RWPE2 (cell line): ENCODE measurements around the gene CRACDL.

Experiments used
- ATAC-seq: fragments of 200-7000 bp; cut with Tn5 transposase; 3 replicates; pipeline ENCODE4 v1.9.1; 2021; ENCODE audit warnings: low read depth
- DNase-seq: peaks from one replicate; pipeline ENCODE4 v3.0.0-alpha.2; 2020; ENCODE audit warnings: low spot score
- H3K27ac ChIP-seq: fragments of 450-650 bp; 2 replicates; pipeline ENCODE4 v1.5.1; 2017; ENCODE audit warnings: mild to moderate bottlenecking; ENCODE audit not compliant: poor library complexity, severe bottlenecking
- H3K27me3 ChIP-seq: fragments of 250-450 bp; sonication (Bioruptor Pico); 2 replicates; pipeline ENCODE4 v1.5.1; 2021; ENCODE audit warnings: mild to moderate bottlenecking, moderate library complexity; ENCODE audit not compliant: insufficient read depth, poor library complexity, severe bottlenecking
- H3K36me3 ChIP-seq: fragments of 250-450 bp; sonication (Bioruptor Pico); 2 replicates; pipeline ENCODE4 v1.5.1; 2020; ENCODE audit warnings: low read depth, mild to moderate bottlenecking, moderate library complexity
- H3K4me1 ChIP-seq: fragments of 250-450 bp; sonication (Bioruptor Pico); 2 replicates; pipeline ENCODE4 v1.5.1; 2021; ENCODE audit warnings: mild to moderate bottlenecking, moderate library complexity; ENCODE audit not compliant: insufficient read depth, poor library complexity, severe bottlenecking
- H3K4me3 ChIP-seq: fragments of 250-450 bp; sonication (Bioruptor Pico); 2 replicates; pipeline ENCODE4 v1.5.1; 2021; ENCODE audit warnings: mild to moderate bottlenecking, moderate library complexity; ENCODE audit not compliant: severe bottlenecking
- H3K9me3 ChIP-seq: fragments of 250-450 bp; sonication (Bioruptor Pico); 2 replicates; pipeline ENCODE4 v1.5.1; 2021; ENCODE audit warnings: mild to moderate bottlenecking, moderate library complexity; ENCODE audit not compliant: severe bottlenecking
- TF ChIP-seq, protein P1 (sequence below): fragments of 450-650 bp; IDR thresholded peaks from one replicate; pipeline ENCODE4 v1.5.1; 2017; ENCODE audit warnings: mild to moderate bottlenecking, moderate library complexity; ENCODE audit not compliant: poor library complexity, severe bottlenecking

CRACDL gene

DNA sequence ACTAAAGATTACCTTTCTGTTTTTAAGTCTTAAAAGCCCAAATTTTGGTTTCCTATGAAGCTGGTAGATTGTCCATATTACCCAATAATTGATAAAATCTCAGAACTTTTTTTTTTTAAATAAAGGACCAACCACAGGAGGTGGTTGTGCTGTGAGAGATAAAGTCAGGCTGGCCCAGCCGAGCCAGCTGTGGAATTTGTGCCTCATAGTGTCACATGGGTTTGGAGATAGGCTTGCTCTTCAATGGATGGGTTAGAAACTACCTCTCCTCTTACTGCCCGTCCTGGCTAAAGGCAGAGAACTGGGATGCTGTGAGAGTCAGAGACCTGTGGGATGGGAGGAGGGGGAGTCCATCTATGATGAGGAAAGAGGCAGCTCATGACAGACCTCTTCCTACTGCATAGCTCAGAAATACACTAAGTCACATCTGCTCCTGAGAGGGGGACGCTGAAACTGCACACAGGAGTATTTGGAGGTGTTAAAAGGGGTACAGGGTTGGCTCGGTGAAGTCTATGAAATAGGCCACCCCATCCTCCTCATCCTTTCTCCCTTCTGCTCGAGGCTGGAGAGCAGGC, 105.4 kb downstream of the CRACDL start:
- Histone ChIP-seq H3K4me1 (no peaks in the 10 kb centered on the region), H3K27ac (no peak overlapping the region), H3K4me3 (no peak overlapping the region), H3K36me3 (no peaks in the 10 kb centered on the region), H3K27me3 (no peaks in the 10 kb centered on the region), H3K9me3 (no peaks in the 10 kb centered on the region)
- TF ChIP-seq, protein P1, sequence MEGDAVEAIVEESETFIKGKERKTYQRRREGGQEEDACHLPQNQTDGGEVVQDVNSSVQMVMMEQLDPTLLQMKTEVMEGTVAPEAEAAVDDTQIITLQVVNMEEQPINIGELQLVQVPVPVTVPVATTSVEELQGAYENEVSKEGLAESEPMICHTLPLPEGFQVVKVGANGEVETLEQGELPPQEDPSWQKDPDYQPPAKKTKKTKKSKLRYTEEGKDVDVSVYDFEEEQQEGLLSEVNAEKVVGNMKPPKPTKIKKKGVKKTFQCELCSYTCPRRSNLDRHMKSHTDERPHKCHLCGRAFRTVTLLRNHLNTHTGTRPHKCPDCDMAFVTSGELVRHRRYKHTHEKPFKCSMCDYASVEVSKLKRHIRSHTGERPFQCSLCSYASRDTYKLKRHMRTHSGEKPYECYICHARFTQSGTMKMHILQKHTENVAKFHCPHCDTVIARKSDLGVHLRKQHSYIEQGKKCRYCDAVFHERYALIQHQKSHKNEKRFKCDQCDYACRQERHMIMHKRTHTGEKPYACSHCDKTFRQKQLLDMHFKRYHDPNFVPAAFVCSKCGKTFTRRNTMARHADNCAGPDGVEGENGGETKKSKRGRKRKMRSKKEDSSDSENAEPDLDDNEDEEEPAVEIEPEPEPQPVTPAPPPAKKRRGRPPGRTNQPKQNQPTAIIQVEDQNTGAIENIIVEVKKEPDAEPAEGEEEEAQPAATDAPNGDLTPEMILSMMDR = no peak
- DNase-seq (no peak), ATAC-seq (no peak)

DNA sequence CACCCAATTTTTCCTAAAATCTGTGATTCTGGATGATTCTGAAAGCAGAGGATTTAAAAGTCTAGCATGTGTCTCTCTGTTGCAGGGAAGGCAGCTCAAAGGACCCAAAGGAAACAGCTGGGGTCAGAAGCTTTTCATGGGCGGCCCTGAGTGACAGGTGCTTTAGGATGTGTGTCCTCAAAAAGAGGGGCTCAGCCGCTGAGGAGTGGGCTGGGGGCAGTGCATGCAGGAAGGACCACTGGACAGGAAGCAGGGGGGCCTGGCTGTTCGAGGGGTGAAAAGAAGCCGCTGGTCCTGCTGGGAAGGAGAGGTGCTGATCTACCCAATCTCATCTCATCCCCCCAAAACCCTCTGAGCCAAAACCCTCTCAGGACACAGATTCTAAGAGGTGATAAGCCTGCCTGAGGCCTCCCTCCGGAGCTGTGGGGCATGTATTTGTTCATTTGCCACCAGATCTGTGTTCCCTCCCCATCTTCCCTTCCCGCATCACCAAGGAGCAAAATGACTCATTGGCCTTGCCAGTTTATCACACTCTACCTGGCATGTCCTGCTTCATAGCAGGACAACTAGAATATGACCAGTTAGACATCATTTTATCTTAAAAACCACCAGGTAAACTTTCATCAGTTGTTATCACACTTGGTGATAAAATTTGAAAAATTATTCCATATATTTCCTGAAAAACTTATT, 106.3 kb downstream of the CRACDL start:
- H3K9me3 ChIP-seq = no peaks in the 10 kb centered on the region
- no peaks in the 10 kb centered on the region for H3K4me1 ChIP-seq
- no peaks in the 10 kb centered on the region for H3K27me3 ChIP-seq
- no peak for ATAC-seq
- DNase-seq = no peak
- TF ChIP-seq, protein P1 = no peak
- H3K27ac ChIP-seq = no peak overlapping the region
- no peak overlapping the region for H3K4me3 ChIP-seq
- H3K36me3 ChIP-seq = no peaks in the 10 kb centered on the region

DNA sequence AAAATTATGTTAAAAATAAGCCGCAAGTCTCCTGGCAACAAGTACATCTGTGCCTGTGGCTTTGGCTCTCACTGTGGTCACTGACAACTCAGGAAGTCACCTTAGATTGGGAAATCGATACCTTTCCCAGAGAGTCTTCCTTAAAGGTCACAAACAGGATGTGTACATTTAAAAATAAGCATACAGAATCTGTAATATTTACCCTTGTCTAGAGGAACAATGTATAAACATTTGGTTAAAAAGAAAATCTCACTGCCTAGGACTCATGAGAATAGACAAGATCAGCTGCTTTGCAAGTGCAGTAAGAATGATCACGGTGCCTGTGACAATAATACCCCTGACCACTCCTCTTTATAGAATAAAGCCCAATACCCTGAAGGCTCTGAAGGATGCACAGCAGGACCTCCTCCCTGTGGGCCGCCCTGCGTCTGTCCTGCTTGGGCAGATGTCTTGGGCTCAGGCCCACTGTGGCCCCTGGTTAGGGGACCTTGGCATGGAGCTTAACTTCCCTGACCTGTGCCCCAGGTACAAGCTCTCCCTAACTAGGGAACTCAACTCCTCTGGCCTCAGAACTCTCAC, 107.1 kb downstream of the CRACDL start:
- Histone ChIP-seq H3K4me1 (no peaks in the 10 kb centered on the region), H3K4me3 (no peak overlapping the region), H3K27ac (no peak overlapping the region), H3K9me3 (no peaks in the 10 kb centered on the region), H3K36me3 (no peaks in the 10 kb centered on the region), H3K27me3 (no peaks in the 10 kb centered on the region)
- TF ChIP-seq, protein P1 = no peak
- ATAC-seq (no peak), DNase-seq (no peak)

DNA sequence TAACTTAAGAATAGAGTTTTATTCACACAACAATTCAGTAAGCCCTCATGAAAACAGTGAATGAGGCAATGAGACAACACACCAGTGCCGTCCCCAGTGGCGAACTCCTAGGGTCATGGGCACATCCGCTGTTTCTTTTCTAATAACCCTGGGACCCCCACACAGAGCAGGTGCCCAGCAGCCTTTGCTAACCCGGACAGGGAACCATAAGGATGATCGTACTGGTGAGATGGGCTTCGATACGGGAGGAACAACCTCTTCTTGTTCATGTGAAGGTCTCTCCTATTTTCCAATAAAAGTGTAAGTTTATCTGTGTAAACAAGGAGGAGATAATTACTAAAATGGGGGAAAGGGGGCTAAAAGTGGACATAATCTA, 107.7 kb downstream of the CRACDL start:
- Histone ChIP-seq H3K27me3 (no peaks in the 10 kb centered on the region), H3K9me3 (no peaks in the 10 kb centered on the region), H3K27ac (no peak overlapping the region), H3K4me3 (no peak overlapping the region), H3K36me3 (no peaks in the 10 kb centered on the region), H3K4me1 (no peaks in the 10 kb centered on the region)
- ATAC-seq (no peak), DNase-seq (no peak)
- TF ChIP-seq, protein P1 = no peak
